HepG2 (cell line): Measurements from ENCODE around the gene THEM5. TPM values are rescaled to one million over a fixed set of nuclear protein-coding genes. Genes with fewer than 3 reads are reported as not detected.

Source experiments
- ATAC-seq: fragments of 200-7000 bp; cut with Tn5 transposase; 3 replicates; pipeline ENCODE4 v1.9.1; 2020; ENCODE audit warnings: mild to moderate bottlenecking, moderate library complexity
- BruUV-seq: library from RNA; stranded (reverse); fragments of 400-500 nt; replicated peaks from 2 replicates; lab custom pipeline; 2021; lab: Mats Ljungman, UMichigan
- CTCF ChIA-PET: fragments of 300-600 bp; formaldehyde crosslinking; extraction: SDS; loops from one replicate; lab custom pipeline; 2021; ENCODE audit warnings: low total read pairs, inconsistent platforms, low intra/inter-chr PET ratio; lab: Yijun Ruan, JAX
- POLR2A ChIA-PET: fragments of 350-600 bp; sonication (Branson Sonifier 250); formaldehyde crosslinking; loops from one replicate; lab custom pipeline; 2020; ENCODE audit warnings: antibody characterized with exemption, inconsistent platforms; lab: Yijun Ruan, JAX
- DNase-seq: peaks from one replicate; pipeline ENCODE4 v3.0.0-alpha.2; 2015; ENCODE audit warnings: low spot score
- FAIRE-seq: peaks from 3 replicates; lab custom pipeline; 2011; peaks lifted over from hg19 to GRCh38; lab: Jason Lieb, UNC
- H2AFZ ChIP-seq: one replicate; pipeline ENCODE4 v1.6.1; 2011; ENCODE audit warnings: low read length, inconsistent platforms
- H3K27ac ChIP-seq: fragments of 300-600 bp; 3 replicates; pipeline ENCODE4 v1.8.0; 2011; ENCODE audit warnings: mixed run types, mild to moderate bottlenecking, mixed read lengths, low read length, inconsistent platforms; ENCODE audit not compliant: insufficient read depth; ENCODE audit errors: extremely low read length
- H3K27me3 ChIP-seq, 2 experiments: fragments of 200-600 bp in 1 of 2; 2 replicates in 1 of 2; 3 replicates in 1 of 2; pipeline versions ENCODE4 v1.6.0 to v1.8.0; 2011; ENCODE audit warnings: low read length in 2 of 2, mild to moderate bottlenecking in 2 of 2, moderate library complexity in 2 of 2, inconsistent platforms in 1 of 2; ENCODE audit not compliant: insufficient read depth in 2 of 2, control insufficient read depth in 1 of 2
- H3K36me3 ChIP-seq, 2 experiments: fragments of 200-600 bp in 1 of 2; replicated peaks in 1 of 2; 2 replicates in 1 of 2; 3 replicates in 1 of 2; pipeline versions ENCODE4 v1.5.1 to v1.8.0; 2011; ENCODE audit warnings: low read length in 2 of 2, inconsistent platforms in 1 of 2; ENCODE audit not compliant: insufficient read depth in 2 of 2, control insufficient read depth in 1 of 2
- H3K4me1 ChIP-seq: 2 replicates; pipeline ENCODE4 v1.5.1; 2012; ENCODE audit warnings: low read length, inconsistent platforms; ENCODE audit not compliant: insufficient read depth
- H3K4me2 ChIP-seq: 2 replicates; pipeline ENCODE4 v1.6.0; 2011; ENCODE audit warnings: low read depth, low read length, inconsistent platforms
- H3K4me3 ChIP-seq, 3 experiments: fragments of 200-600 bp in 1 of 3; sonication (generic), shearing (Covaris generic) in 1 of 3; replicated peaks in 1 of 3; 2 replicates each; pipeline ENCODE4 v1.5.1; 2011 to 2016; ENCODE audit warnings: low read length in 3 of 3, inconsistent platforms in 2 of 3, low read depth in 2 of 3, mild to moderate bottlenecking in 2 of 3, control low read depth in 1 of 3, mixed read lengths in 1 of 3; ENCODE audit not compliant: insufficient read depth in 1 of 3
- H3K79me2 ChIP-seq: one replicate; pipeline ENCODE4 v1.6.1; 2011; ENCODE audit warnings: low read length, inconsistent platforms; ENCODE audit not compliant: insufficient read depth
- H3K9ac ChIP-seq: 2 replicates; pipeline ENCODE4 v1.6.0; 2011; ENCODE audit warnings: mild to moderate bottlenecking, low read depth, low read length, inconsistent platforms; ENCODE audit not compliant: insufficient read depth
- H3K9me3 ChIP-seq: 2 replicates; pipeline ENCODE4 v1.5.1; 2012; ENCODE audit warnings: mild to moderate bottlenecking, low read length
- H4K20me1 ChIP-seq: 2 replicates; pipeline ENCODE4 v1.6.0; 2011; ENCODE audit warnings: inconsistent platforms, mild to moderate bottlenecking, low read length, moderate library complexity; ENCODE audit not compliant: insufficient read depth
- AGO2 ChIP-seq: fragments of 200-400 bp; formaldehyde crosslinking; optimal IDR thresholded peaks from 2 replicates; pipeline ENCODE3; 2017; ENCODE audit warnings: mild to moderate bottlenecking, low read depth, low read length, moderate library complexity
- ARID2 ChIP-seq: sonication (generic); formaldehyde crosslinking; IDR thresholded peaks from 2 replicates; pipeline ENCODE4 v1.8.1; 2022; ENCODE audit warnings: mild to moderate bottlenecking, missing genetic modification reagents, borderline replicate concordance
- ZNF256 ChIP-seq: sonication (generic); formaldehyde crosslinking; conservative IDR thresholded peaks from 2 replicates; pipeline ENCODE4 v1.4.0; 2020; ENCODE audit warnings: missing genetic modification reagents
- WGBS: methylation state at CpG from one replicate; pipeline ENCODE4 v1.1.6; 2017; ENCODE audit warnings: low lambda C conversion rate; 5-methylcytosine and 5-hydroxymethylcytosine counted together
- in situ Hi-C: cut with HindIII; loops from 2 replicates; pipeline ENCODE4 v1.10.0; 2017; ENCODE audit warnings: low pct_unique_long_range_greater_than_20kb; ENCODE audit not compliant: extremely low pct_ligation_motif_present
- intact Hi-C: fragments of 100-400 bp; cut with micrococcal nuclease; formaldehyde crosslinking; loops from one replicate; pipeline ENCODE4 v1.10.0; 2022; ENCODE audit not compliant: unreplicated experiment
- polyA plus RNA-seq, 8 experiments: library from polyadenylated mRNA; depleted of rRNA in 3 of 8; stranded (reverse) in 7 of 8; unstranded in 1 of 8; fragments of >200 nt; fragmentation: Illumina TruSeq in 4 of 8; extraction: Trizol in 4 of 8; gene quantifications; 2 replicates each; pipeline versions ENCODE4 v1.2.1 to v1.2.3, GENCODE V29; 2011 to 2016; ENCODE audit warnings: low read depth in 4 of 8, missing spikeins in 1 of 8, mixed read lengths in 1 of 8; ENCODE audit not compliant: insufficient read depth in 1 of 8
- total RNA-seq, 5 experiments: library from RNA; depleted of rRNA; stranded (reverse); fragments of >200 nt; fragmentation: Illumina TruSeq; extraction: Trizol; gene quantifications; 2 replicates each; pipeline ENCODE4 v1.2.3, GENCODE V29; 2016; ENCODE audit warnings: low read depth in 1 of 5
- TF ChIP-seq, protein P1 (sequence below), 2 experiments: IDR thresholded peaks; 2 replicates each; pipeline ENCODE4 v1.6.1; 2011 to 2012; ENCODE audit warnings: low read length in 2 of 2, borderline replicate concordance in 1 of 2, low read depth in 1 of 2, mild to moderate bottlenecking in 1 of 2, moderate library complexity in 1 of 2
- TF ChIP-seq, protein P2 (sequence below): sonication (generic); formaldehyde crosslinking; IDR thresholded peaks from 2 replicates; pipeline ENCODE4 v1.8.0; 2022; ENCODE audit warnings: mild to moderate bottlenecking, missing genetic modification reagents, moderate library complexity
- TF ChIP-seq, protein P3 (sequence below): sonication (generic); formaldehyde crosslinking; IDR thresholded peaks from 2 replicates; pipeline ENCODE4 v1.8.0; 2022; ENCODE audit warnings: mild to moderate bottlenecking, missing genetic modification reagents
- TF ChIP-seq, protein P4 (sequence below): sonication (generic); formaldehyde crosslinking; IDR thresholded peaks from 2 replicates; pipeline ENCODE4 v1.5.0; 2020; ENCODE audit warnings: mild to moderate bottlenecking, missing genetic modification reagents

THEM5 gene
- total and polyA plus RNA-seq, 2 of the 13 experiments (the other 11 are each of a cell fraction or from before 2014, with no cell fraction given), result not detected

DNA sequence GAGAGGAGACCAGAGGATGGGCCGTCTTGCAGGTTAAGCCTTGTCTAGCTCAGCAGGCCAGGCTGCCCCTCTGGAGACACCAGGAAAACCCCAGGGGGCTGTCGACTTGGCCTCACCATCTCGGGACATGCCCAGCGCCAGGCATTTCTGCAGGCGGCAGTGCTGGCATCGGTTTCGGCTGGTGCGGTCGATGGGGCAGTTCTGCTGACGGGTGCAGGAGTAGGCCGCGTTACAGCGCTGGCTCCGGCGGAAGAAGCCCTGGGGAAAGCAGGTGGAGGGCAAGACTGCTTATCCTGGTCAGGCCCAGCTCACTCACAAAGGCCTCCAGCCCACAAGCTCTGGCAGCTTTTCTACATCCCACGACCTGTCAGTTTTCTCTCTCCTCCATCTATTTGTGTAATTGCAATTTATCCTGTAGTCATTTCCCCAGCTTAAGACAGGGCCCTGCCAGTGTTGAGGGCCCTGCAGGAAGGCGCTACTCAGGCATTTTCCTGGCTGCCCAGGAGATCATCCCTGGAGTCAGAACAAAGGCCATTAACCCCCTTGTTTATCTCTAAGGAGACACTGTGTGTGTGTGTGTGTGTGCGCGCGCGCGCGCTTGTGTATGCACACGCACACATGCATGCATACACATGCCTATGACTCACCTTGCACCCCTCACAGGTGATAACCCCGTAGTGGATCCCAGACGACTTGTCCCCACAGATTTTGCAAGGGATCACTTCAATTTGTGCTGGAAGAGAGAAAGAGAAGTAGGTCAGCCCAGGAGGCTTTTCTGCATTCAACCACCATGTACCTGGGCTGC, 36.8 kb downstream of the THEM5 start:
- DNase-seq (no peak), ATAC-seq (no peak), FAIRE-seq (no peak)
- no peak overlapping the region for H2AFZ ChIP-seq
- no peaks in the 10 kb centered on the region for H3K4me1 ChIP-seq
- H3K79me2 ChIP-seq, result no peaks in the 10 kb centered on the region
- ChIA-PET CTCF (no interaction called here), POLR2A (no interaction called here)
- H4K20me1 ChIP-seq, result no peaks in the 10 kb centered on the region
- no peaks in the 10 kb centered on the region for H3K36me3 ChIP-seq
- no peak overlapping the region for H3K4me2 ChIP-seq
- no TSS peak for BruUV-seq
- intact Hi-C loops, result no loop called here
- no peak overlapping the region for H3K4me3 ChIP-seq
- no peaks in the 10 kb centered on the region for H3K9me3 ChIP-seq
- H3K9ac ChIP-seq, result no peak overlapping the region
- WGBS, result 80% methylated on average over 25 of the region's 26 CpGs
- TF ChIP-seq, protein P1, sequence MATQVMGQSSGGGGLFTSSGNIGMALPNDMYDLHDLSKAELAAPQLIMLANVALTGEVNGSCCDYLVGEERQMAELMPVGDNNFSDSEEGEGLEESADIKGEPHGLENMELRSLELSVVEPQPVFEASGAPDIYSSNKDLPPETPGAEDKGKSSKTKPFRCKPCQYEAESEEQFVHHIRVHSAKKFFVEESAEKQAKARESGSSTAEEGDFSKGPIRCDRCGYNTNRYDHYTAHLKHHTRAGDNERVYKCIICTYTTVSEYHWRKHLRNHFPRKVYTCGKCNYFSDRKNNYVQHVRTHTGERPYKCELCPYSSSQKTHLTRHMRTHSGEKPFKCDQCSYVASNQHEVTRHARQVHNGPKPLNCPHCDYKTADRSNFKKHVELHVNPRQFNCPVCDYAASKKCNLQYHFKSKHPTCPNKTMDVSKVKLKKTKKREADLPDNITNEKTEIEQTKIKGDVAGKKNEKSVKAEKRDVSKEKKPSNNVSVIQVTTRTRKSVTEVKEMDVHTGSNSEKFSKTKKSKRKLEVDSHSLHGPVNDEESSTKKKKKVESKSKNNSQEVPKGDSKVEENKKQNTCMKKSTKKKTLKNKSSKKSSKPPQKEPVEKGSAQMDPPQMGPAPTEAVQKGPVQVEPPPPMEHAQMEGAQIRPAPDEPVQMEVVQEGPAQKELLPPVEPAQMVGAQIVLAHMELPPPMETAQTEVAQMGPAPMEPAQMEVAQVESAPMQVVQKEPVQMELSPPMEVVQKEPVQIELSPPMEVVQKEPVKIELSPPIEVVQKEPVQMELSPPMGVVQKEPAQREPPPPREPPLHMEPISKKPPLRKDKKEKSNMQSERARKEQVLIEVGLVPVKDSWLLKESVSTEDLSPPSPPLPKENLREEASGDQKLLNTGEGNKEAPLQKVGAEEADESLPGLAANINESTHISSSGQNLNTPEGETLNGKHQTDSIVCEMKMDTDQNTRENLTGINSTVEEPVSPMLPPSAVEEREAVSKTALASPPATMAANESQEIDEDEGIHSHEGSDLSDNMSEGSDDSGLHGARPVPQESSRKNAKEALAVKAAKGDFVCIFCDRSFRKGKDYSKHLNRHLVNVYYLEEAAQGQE (IDR thresholded peaks at IDR 0.05; ENCODE audit: borderline replicate concordance in 1 of 2, low read depth in 1 of 2, low read length in 2 of 2), result no peak
- TF ChIP-seq ZNF256 (CRISPR knock-in tag), result no peak
- no peak for TF ChIP-seq ARID2 (CRISPR knock-in tag)
- TF ChIP-seq, protein P2, sequence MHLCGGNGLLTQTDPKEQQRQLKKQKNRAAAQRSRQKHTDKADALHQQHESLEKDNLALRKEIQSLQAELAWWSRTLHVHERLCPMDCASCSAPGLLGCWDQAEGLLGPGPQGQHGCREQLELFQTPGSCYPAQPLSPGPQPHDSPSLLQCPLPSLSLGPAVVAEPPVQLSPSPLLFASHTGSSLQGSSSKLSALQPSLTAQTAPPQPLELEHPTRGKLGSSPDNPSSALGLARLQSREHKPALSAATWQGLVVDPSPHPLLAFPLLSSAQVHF (CRISPR knock-in tag), result no peak
- TF ChIP-seq, protein P3, sequence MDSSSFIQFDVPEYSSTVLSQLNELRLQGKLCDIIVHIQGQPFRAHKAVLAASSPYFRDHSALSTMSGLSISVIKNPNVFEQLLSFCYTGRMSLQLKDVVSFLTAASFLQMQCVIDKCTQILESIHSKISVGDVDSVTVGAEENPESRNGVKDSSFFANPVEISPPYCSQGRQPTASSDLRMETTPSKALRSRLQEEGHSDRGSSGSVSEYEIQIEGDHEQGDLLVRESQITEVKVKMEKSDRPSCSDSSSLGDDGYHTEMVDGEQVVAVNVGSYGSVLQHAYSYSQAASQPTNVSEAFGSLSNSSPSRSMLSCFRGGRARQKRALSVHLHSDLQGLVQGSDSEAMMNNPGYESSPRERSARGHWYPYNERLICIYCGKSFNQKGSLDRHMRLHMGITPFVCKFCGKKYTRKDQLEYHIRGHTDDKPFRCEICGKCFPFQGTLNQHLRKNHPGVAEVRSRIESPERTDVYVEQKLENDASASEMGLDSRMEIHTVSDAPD (CRISPR knock-in tag), result no peak
- TF ChIP-seq AGO2, result no peak
- TF ChIP-seq, protein P4, sequence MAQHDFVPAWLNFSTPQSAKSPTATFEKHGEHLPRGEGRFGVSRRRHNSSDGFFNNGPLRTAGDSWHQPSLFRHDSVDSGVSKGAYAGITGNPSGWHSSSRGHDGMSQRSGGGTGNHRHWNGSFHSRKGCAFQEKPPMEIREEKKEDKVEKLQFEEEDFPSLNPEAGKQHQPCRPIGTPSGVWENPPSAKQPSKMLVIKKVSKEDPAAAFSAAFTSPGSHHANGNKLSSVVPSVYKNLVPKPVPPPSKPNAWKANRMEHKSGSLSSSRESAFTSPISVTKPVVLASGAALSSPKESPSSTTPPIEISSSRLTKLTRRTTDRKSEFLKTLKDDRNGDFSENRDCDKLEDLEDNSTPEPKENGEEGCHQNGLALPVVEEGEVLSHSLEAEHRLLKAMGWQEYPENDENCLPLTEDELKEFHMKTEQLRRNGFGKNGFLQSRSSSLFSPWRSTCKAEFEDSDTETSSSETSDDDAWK, result no peak
- no peak overlapping the region for H3K27ac ChIP-seq
- in situ Hi-C loops, result no loop called here
- H3K27me3 ChIP-seq, result no peaks in the 10 kb centered on the region
